HepG2 (cell line): Measurements from ENCODE around the gene CATSPERB. TPM values are rescaled to one million over a fixed set of nuclear protein-coding genes. Genes with fewer than 3 reads are reported as not detected.
A peak's percentile ranks its signal among the peaks of the same experiment; 100 is the strongest.

Experiments
- ASH2L ChIP-seq: fragments of 300-600, 200-600 bp; sonication (generic); IDR thresholded peaks from 2 replicates; pipeline ENCODE4 v1.7.0; 2017; ENCODE audit warnings: low read depth, mild to moderate bottlenecking, moderate library complexity, mixed read lengths, low read length; ENCODE audit not compliant: insufficient read length
- NR2F6 ChIP-seq, 2 experiments: IDR thresholded peaks; 2 replicates each; pipeline ENCODE4 v1.6.1; 2016; ENCODE audit warnings: antibody characterized with exemption in 1 of 2, mild to moderate bottlenecking in 1 of 2
- RAD51 ChIP-seq: fragments of 450-650 bp; IDR thresholded peaks from 2 replicates; pipeline ENCODE4 v1.6.1; 2016; ENCODE audit warnings: borderline replicate concordance
- RARG ChIP-seq: sonication (generic); formaldehyde crosslinking; IDR thresholded peaks from 2 replicates; pipeline ENCODE4 v1.4.0; 2020; ENCODE audit warnings: low read depth, mild to moderate bottlenecking, missing genetic modification reagents
- SPEN ChIP-seq: sonication (generic); formaldehyde crosslinking; IDR thresholded peaks from 2 replicates; pipeline ENCODE4 v1.5.1; 2020; ENCODE audit warnings: low read depth, mild to moderate bottlenecking, missing genetic modification reagents
- ZNF12 ChIP-seq: sonication (generic); formaldehyde crosslinking; IDR thresholded peaks from 2 replicates; pipeline ENCODE4 v1.5.0; 2020; ENCODE audit warnings: missing genetic modification reagents
- ZNF3 ChIP-seq: IDR thresholded peaks from 2 replicates; pipeline ENCODE4 v1.7.0; 2017; ENCODE audit warnings: inconsistent platforms
- ZNF331 ChIP-seq: sonication (generic); formaldehyde crosslinking; IDR thresholded peaks from 2 replicates; pipeline ENCODE4 v1.4.0; 2020; ENCODE audit warnings: missing genetic modification reagents
- ZNF703 ChIP-seq: sonication (generic); formaldehyde crosslinking; IDR thresholded peaks from 2 replicates; pipeline ENCODE4 v1.5.1; 2020; ENCODE audit warnings: missing genetic modification reagents, mild to moderate bottlenecking, moderate library complexity, borderline replicate concordance
- polyA plus RNA-seq, 8 experiments: library from polyadenylated mRNA; depleted of rRNA in 3 of 8; stranded (reverse) in 7 of 8; unstranded in 1 of 8; fragments of >200 nt; fragmentation: Illumina TruSeq in 4 of 8; extraction: Trizol in 4 of 8; gene quantifications; 2 replicates each; pipeline versions ENCODE4 v1.2.1 to v1.2.3, GENCODE V29; 2011 to 2016; ENCODE audit warnings: low read depth in 4 of 8, missing spikeins in 1 of 8, mixed read lengths in 1 of 8; ENCODE audit not compliant: insufficient read depth in 1 of 8
- total RNA-seq, 5 experiments: library from RNA; depleted of rRNA; stranded (reverse); fragments of >200 nt; fragmentation: Illumina TruSeq; extraction: Trizol; gene quantifications; 2 replicates each; pipeline ENCODE4 v1.2.3, GENCODE V29; 2016; ENCODE audit warnings: low read depth in 1 of 5
- TF ChIP-seq, protein P1 (sequence below): sonication (generic); formaldehyde crosslinking; IDR thresholded peaks from 2 replicates; pipeline ENCODE4 v1.4.0; 2020; ENCODE audit warnings: mild to moderate bottlenecking, low read depth, missing genetic modification reagents
- TF ChIP-seq, protein P2 (sequence below), 2 experiments: sonication (generic) in 1 of 2; formaldehyde crosslinking in 1 of 2; IDR thresholded peaks; 2 replicates each; pipeline versions ENCODE4 v1.4.0 to v1.6.1; 2016 to 2020; ENCODE audit warnings: borderline replicate concordance in 1 of 2, low read depth in 1 of 2, mild to moderate bottlenecking in 1 of 2, missing genetic modification reagents in 1 of 2
- TF ChIP-seq, protein P3 (sequence below): sonication (generic); formaldehyde crosslinking; conservative IDR thresholded peaks from 2 replicates; pipeline ENCODE4 v1.8.1; 2023; ENCODE audit warnings: missing genetic modification reagents
- TF ChIP-seq, protein P4 (sequence below): IDR thresholded peaks from 2 replicates; pipeline ENCODE4 v1.6.1; 2012; ENCODE audit warnings: inconsistent platforms
- TF ChIP-seq, protein P5 (sequence below): fragments of 450-650 bp; IDR thresholded peaks from 2 replicates; pipeline ENCODE4 v1.6.1; 2017; ENCODE audit warnings: mild to moderate bottlenecking
- TF ChIP-seq, protein P6 (sequence below): sonication (generic); formaldehyde crosslinking; conservative IDR thresholded peaks from 2 replicates; pipeline ENCODE4 v1.8.0; 2022; ENCODE audit warnings: mild to moderate bottlenecking, moderate library complexity, missing genetic modification reagents

CATSPERB gene
- total and polyA plus RNA-seq, 2 of the 13 experiments (the other 11 are each of a cell fraction or from before 2014, with no cell fraction given) = not detected

DNA sequence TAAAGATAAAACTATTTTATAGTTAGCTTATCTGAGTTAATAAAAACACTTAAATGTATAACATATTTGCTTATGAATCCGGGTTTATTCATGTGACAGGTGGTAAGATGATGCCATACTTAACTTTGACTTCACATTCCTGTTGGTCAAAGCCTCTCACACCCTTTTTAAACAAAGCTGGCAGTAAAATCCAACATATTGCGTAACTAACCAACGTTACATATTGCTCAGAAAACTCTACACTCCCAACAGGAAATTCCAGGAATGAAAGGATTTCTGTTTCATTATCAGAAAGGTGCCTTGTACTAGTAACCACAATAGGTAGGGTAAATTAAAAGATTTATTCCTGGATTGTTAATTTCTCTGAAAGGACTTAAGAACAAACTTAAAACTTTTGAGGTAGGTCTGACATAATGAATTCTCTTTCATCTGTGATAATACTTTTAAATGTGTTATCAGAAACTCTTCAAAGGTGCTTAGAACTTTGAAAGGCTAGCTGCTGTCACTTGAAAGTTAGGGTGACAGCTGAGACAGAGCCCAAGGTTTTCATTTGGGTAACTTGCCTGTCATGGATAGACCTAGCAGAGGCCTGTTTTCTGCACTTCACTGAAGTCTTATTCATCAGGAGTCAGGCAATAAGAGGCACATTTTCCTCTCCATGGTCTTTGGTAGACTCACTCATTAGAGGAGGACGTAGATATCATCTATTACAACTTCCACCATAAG, 23.8 kb upstream of the CATSPERB start (continued):
- TF ChIP-seq, protein P1, sequence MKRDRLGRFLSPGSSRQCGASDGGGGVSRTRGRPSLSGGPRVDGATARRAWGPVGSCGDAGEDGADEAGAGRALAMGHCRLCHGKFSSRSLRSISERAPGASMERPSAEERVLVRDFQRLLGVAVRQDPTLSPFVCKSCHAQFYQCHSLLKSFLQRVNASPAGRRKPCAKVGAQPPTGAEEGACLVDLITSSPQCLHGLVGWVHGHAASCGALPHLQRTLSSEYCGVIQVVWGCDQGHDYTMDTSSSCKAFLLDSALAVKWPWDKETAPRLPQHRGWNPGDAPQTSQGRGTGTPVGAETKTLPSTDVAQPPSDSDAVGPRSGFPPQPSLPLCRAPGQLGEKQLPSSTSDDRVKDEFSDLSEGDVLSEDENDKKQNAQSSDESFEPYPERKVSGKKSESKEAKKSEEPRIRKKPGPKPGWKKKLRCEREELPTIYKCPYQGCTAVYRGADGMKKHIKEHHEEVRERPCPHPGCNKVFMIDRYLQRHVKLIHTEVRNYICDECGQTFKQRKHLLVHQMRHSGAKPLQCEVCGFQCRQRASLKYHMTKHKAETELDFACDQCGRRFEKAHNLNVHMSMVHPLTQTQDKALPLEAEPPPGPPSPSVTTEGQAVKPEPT (CRISPR knock-in tag) = no peak
- peak; percentile 19; the same call in 1 of the 2 replicates for TF ChIP-seq NR2F6 (IDR thresholded peaks at IDR 0.05)
- TF ChIP-seq NR2F6 (CRISPR knock-in tag; IDR thresholded peaks at IDR 0.05) = no peak
- TF ChIP-seq, protein P2, sequence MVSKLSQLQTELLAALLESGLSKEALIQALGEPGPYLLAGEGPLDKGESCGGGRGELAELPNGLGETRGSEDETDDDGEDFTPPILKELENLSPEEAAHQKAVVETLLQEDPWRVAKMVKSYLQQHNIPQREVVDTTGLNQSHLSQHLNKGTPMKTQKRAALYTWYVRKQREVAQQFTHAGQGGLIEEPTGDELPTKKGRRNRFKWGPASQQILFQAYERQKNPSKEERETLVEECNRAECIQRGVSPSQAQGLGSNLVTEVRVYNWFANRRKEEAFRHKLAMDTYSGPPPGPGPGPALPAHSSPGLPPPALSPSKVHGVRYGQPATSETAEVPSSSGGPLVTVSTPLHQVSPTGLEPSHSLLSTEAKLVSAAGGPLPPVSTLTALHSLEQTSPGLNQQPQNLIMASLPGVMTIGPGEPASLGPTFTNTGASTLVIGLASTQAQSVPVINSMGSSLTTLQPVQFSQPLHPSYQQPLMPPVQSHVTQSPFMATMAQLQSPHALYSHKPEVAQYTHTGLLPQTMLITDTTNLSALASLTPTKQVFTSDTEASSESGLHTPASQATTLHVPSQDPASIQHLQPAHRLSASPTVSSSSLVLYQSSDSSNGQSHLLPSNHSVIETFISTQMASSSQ (IDR thresholded peaks at IDR 0.05; ENCODE audit: low read depth) = no peak
- TF ChIP-seq, protein P2 (CRISPR knock-in tag; IDR thresholded peaks at IDR 0.05; ENCODE audit: borderline replicate concordance) = no peak
- peak; percentile 33; the same call in 1 of the 2 replicates for TF ChIP-seq ZNF12 (CRISPR knock-in tag)
- TF ChIP-seq ZNF3 = no peak
- no peak for TF ChIP-seq ASH2L
- TF ChIP-seq, protein P3, sequence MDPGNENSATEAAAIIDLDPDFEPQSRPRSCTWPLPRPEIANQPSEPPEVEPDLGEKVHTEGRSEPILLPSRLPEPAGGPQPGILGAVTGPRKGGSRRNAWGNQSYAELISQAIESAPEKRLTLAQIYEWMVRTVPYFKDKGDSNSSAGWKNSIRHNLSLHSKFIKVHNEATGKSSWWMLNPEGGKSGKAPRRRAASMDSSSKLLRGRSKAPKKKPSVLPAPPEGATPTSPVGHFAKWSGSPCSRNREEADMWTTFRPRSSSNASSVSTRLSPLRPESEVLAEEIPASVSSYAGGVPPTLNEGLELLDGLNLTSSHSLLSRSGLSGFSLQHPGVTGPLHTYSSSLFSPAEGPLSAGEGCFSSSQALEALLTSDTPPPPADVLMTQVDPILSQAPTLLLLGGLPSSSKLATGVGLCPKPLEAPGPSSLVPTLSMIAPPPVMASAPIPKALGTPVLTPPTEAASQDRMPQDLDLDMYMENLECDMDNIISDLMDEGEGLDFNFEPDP = no peak
- no peak for TF ChIP-seq RARG
- TF ChIP-seq, protein P4, sequence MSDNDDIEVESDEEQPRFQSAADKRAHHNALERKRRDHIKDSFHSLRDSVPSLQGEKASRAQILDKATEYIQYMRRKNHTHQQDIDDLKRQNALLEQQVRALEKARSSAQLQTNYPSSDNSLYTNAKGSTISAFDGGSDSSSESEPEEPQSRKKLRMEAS = no peak
- TF ChIP-seq, protein P5, sequence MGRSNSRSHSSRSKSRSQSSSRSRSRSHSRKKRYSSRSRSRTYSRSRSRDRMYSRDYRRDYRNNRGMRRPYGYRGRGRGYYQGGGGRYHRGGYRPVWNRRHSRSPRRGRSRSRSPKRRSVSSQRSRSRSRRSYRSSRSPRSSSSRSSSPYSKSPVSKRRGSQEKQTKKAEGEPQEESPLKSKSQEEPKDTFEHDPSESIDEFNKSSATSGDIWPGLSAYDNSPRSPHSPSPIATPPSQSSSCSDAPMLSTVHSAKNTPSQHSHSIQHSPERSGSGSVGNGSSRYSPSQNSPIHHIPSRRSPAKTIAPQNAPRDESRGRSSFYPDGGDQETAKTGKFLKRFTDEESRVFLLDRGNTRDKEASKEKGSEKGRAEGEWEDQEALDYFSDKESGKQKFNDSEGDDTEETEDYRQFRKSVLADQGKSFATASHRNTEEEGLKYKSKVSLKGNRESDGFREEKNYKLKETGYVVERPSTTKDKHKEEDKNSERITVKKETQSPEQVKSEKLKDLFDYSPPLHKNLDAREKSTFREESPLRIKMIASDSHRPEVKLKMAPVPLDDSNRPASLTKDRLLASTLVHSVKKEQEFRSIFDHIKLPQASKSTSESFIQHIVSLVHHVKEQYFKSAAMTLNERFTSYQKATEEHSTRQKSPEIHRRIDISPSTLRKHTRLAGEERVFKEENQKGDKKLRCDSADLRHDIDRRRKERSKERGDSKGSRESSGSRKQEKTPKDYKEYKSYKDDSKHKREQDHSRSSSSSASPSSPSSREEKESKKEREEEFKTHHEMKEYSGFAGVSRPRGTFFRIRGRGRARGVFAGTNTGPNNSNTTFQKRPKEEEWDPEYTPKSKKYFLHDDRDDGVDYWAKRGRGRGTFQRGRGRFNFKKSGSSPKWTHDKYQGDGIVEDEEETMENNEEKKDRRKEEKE = no peak
- TF ChIP-seq SPEN = no peak
- TF ChIP-seq, protein P6, sequence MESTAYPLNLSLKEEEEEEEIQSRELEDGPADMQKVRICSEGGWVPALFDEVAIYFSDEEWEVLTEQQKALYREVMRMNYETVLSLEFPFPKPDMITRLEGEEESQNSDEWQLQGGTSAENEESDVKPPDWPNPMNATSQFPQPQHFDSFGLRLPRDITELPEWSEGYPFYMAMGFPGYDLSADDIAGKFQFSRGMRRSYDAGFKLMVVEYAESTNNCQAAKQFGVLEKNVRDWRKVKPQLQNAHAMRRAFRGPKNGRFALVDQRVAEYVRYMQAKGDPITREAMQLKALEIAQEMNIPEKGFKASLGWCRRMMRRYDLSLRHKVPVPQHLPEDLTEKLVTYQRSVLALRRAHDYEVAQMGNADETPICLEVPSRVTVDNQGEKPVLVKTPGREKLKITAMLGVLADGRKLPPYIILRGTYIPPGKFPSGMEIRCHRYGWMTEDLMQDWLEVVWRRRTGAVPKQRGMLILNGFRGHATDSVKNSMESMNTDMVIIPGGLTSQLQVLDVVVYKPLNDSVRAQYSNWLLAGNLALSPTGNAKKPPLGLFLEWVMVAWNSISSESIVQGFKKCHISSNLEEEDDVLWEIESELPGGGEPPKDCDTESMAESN (CRISPR knock-in tag) = no peak
- TF ChIP-seq ZNF703 (CRISPR knock-in tag) = no peak
- peak; percentile 77; the same call in 1 of the 2 replicates for TF ChIP-seq ZNF331 (CRISPR knock-in tag)
- TF ChIP-seq RAD51 = no peak
